Endothelial cell of umbilical vein (primary cell): ENCODE data around the gene RGS17. TPM values are rescaled to one million over a fixed set of nuclear protein-coding genes. Genes with fewer than 3 reads are reported as not detected.

Source experiments
- BruUV-seq: library from RNA; stranded (reverse); fragments of 400-500 nt; replicated peaks from 2 replicates; lab custom pipeline; 2021; lab: Mats Ljungman, UMichigan
- CTCF ChIA-PET: fragments of 300-600, 350-600 bp; sonication (Branson Sonifier 250); formaldehyde crosslinking; loops from one replicate; lab custom pipeline; 2021; ENCODE audit warnings: antibody characterized with exemption, inconsistent platforms; lab: Charles Lee
- POLR2A ChIA-PET: fragments of 300-600, 350-600 bp; sonication (Branson Sonifier 250); formaldehyde crosslinking; loops from one replicate; lab custom pipeline; 2021; ENCODE audit warnings: antibody characterized with exemption, inconsistent platforms; lab: Charles Lee
- DNase-seq: peaks from one replicate; pipeline ENCODE4 v3.0.0-alpha.2; 2011; ENCODE audit warnings: low read depth, low spot score
- FAIRE-seq: peaks from 2 replicates; lab custom pipeline; 2011; peaks lifted over from hg19 to GRCh38; lab: Jason Lieb, UNC
- H2AFZ ChIP-seq: 2 replicates; pipeline ENCODE4 v1.6.0; 2012; ENCODE audit warnings: low read depth, low read length, control low read depth, inconsistent platforms
- H3K27ac ChIP-seq: 2 replicates; pipeline ENCODE4 v1.5.1; 2011; ENCODE audit warnings: low read depth, mild to moderate bottlenecking, control low read depth, low read length, moderate library complexity; ENCODE audit not compliant: insufficient read depth
- H3K27me3 ChIP-seq, 2 experiments: 2 replicates each; pipeline versions ENCODE4 v1.6.0 to v1.6.1; 2011; ENCODE audit warnings: low read length in 2 of 2, mixed read lengths in 1 of 2; ENCODE audit not compliant: control insufficient read depth in 2 of 2, insufficient read depth in 2 of 2
- H3K36me3 ChIP-seq, 2 experiments: 2 replicates in 1 of 2; 3 replicates in 1 of 2; pipeline ENCODE4 v1.5.1; 2011; ENCODE audit warnings: low read length in 2 of 2, mild to moderate bottlenecking in 1 of 2, moderate library complexity in 1 of 2; ENCODE audit not compliant: control insufficient read depth in 2 of 2, insufficient read depth in 2 of 2; ENCODE audit errors: extremely low read depth in 1 of 2
- H3K4me1 ChIP-seq: 3 replicates; pipeline ENCODE4 v1.5.1; 2011; ENCODE audit warnings: mild to moderate bottlenecking, low read length; ENCODE audit not compliant: control insufficient read depth, insufficient read depth; ENCODE audit errors: extremely low read depth
- H3K4me2 ChIP-seq: 2 replicates; pipeline ENCODE4 v1.6.1; 2011; ENCODE audit warnings: low read length, control low read depth, mixed read lengths; ENCODE audit not compliant: insufficient read depth
- H3K4me3 ChIP-seq, 3 experiments: fragments of 200-600 bp in 1 of 3; sonication (generic), shearing (Covaris generic) in 1 of 3; replicated peaks in 1 of 3; 2 replicates each; pipeline ENCODE4 v1.5.1; 2011 to 2016; ENCODE audit warnings: control low read depth in 3 of 3, low read length in 3 of 3, mild to moderate bottlenecking in 2 of 3, inconsistent platforms in 1 of 3, low read depth in 1 of 3, moderate library complexity in 1 of 3; ENCODE audit not compliant: insufficient read depth in 1 of 3
- H3K79me2 ChIP-seq: 2 replicates; pipeline ENCODE4 v1.6.0; 2012; ENCODE audit warnings: low read length, inconsistent platforms; ENCODE audit not compliant: control insufficient read depth, insufficient read depth
- H3K9ac ChIP-seq: replicated peaks from 2 replicates; pipeline ENCODE3; 2011; ENCODE audit warnings: low read length, control low read depth; ENCODE audit not compliant: insufficient read depth; ENCODE audit errors: extremely low read depth
- H3K9me1 ChIP-seq: replicated peaks from 3 replicates; pipeline ENCODE4 v1.6.0; 2011; ENCODE audit warnings: mild to moderate bottlenecking, low read length; ENCODE audit not compliant: control insufficient read depth, insufficient read depth; ENCODE audit errors: extremely low read depth
- H3K9me3 ChIP-seq: replicated peaks from 2 replicates; pipeline ENCODE4 v1.5.1; 2012; ENCODE audit warnings: low read length, inconsistent platforms; ENCODE audit not compliant: control insufficient read depth, insufficient read depth
- H4K20me1 ChIP-seq: replicated peaks from 2 replicates; pipeline ENCODE3; 2011; ENCODE audit warnings: mild to moderate bottlenecking, low read length; ENCODE audit not compliant: control insufficient read depth, insufficient read depth; ENCODE audit errors: extremely low read depth
- CTCF ChIP-seq, 2 donors: IDR thresholded peaks; 1 replicate in 1 of 2; 2 replicates in 1 of 2; pipeline ENCODE4 v1.5.1; 2011; ENCODE audit warnings: low read length in 2 of 2, mild to moderate bottlenecking in 2 of 2, moderate library complexity in 2 of 2, control low read depth in 1 of 2, inconsistent platforms in 1 of 2, low read depth in 1 of 2; ENCODE audit not compliant: insufficient read depth in 1 of 2; ENCODE audit errors: extremely low read depth in 1 of 2
- EZH2 ChIP-seq: IDR thresholded peaks from 2 replicates; pipeline ENCODE4 v1.6.1; 2012; ENCODE audit warnings: borderline replicate concordance, low read depth, mild to moderate bottlenecking, moderate library complexity, low read length, inconsistent platforms; ENCODE audit not compliant: severe bottlenecking
- FOS ChIP-seq: IDR thresholded peaks from 2 replicates; pipeline ENCODE4 v1.6.1; 2011; ENCODE audit warnings: mild to moderate bottlenecking, low read length, moderate library complexity, borderline replicate concordance; ENCODE audit not compliant: insufficient read depth
- GATA2 ChIP-seq: IDR thresholded peaks from 2 replicates; pipeline ENCODE4 v1.7.0; 2011; ENCODE audit warnings: low read depth, mild to moderate bottlenecking, moderate library complexity, mixed read lengths, low read length; ENCODE audit not compliant: insufficient read length, insufficient read depth
- JUN ChIP-seq: IDR thresholded peaks from 2 replicates; pipeline ENCODE4 v1.6.1; 2011; ENCODE audit warnings: borderline replicate concordance, low read depth; ENCODE audit not compliant: insufficient read length, insufficient read depth
- MAX ChIP-seq: IDR thresholded peaks from 2 replicates; pipeline ENCODE4 v1.6.1; 2011; ENCODE audit not compliant: insufficient read depth, insufficient read length
- MYC ChIP-seq: IDR thresholded peaks from one replicate; pipeline ENCODE4 v1.6.1; 2011; ENCODE audit warnings: mild to moderate bottlenecking, low read depth, low read length
- POLR2A ChIP-seq: IDR thresholded peaks from 2 replicates; pipeline ENCODE4 v1.6.1; 2012; ENCODE audit warnings: low read depth, mild to moderate bottlenecking, control low read depth, low read length
- POLR2AphosphoS5 ChIP-seq: IDR thresholded peaks from 2 replicates; pipeline ENCODE4 v1.6.1; 2012; ENCODE audit warnings: low read depth, mild to moderate bottlenecking, control low read depth, low read length, moderate library complexity; ENCODE audit not compliant: insufficient read depth
- dilution Hi-C: fragments of 300-500 bp; cut with MboI; formaldehyde crosslinking; loops from one replicate; pipeline ENCODE4 v1.15.0; 2019; ENCODE audit warnings: low sequenced_read_pairs; ENCODE audit not compliant: extremely low pct_ligation_motif_present
- intact Hi-C: fragments of 100-400 bp; cut with micrococcal nuclease; formaldehyde crosslinking; loops from one replicate; pipeline ENCODE4 v1.10.0; 2022
- polyA plus RNA-seq, 4 experiments: library from polyadenylated mRNA; depleted of rRNA in 3 of 4; stranded (reverse) in 3 of 4; unstranded in 1 of 4; fragments of >200 nt; gene quantifications; 2 replicates each; pipeline versions ENCODE4 v1.2.1 to v1.2.3, GENCODE V29; 2011 to 2012; ENCODE audit warnings: missing spikeins in 1 of 4
- total RNA-seq: library from RNA; stranded (reverse); gene quantifications from 2 replicates; pipeline ENCODE4 v1.2.3, GENCODE V29; 2021

Gene RGS17
- total and polyA plus RNA-seq, 2 donors (not counting 3 experiments of a cell fraction or from before 2014, with no cell fraction given): 0.40 to 1.1 TPM

- Histone ChIP-seq H3K9ac (no peak overlapping the region), H2AFZ (no peak overlapping the region), H3K27ac (no peak overlapping the region), H3K9me1 (no peaks in the 10 kb centered on the region), H3K4me2 (no peak overlapping the region), H3K4me1 (no peaks in the 10 kb centered on the region), H3K4me3 (no peak overlapping the region), H3K36me3 (no peaks in the 10 kb centered on the region), H3K9me3 (no peaks in the 10 kb centered on the region), H4K20me1 (no peaks in the 10 kb centered on the region), H3K79me2 (no peaks in the 10 kb centered on the region), H3K27me3 (no peaks in the 10 kb centered on the region)
- CTCF ChIA-PET: no interaction called here
- DNase-seq (no peak), FAIRE-seq (no peak)
- TF ChIP-seq MAX (no peak), POLR2A (no peak), FOS (no peak), EZH2 (no peak), JUN (no peak), POLR2AphosphoS5 (no peak), CTCF (IDR thresholded peaks at IDR 0.05; ENCODE audit: extremely low read depth in 1 of 2, insufficient read depth in 1 of 2, low read depth in 1 of 2, low read length in 2 of 2) (no peak), MYC (no peak), GATA2 (no peak)
- no TSS peak for BruUV-seq
- intact Hi-C loops: no loop called here
- dilution Hi-C loops: no loop called here
- POLR2A ChIA-PET: no interaction called here
Measured at GRCh38 chr6:153160221-153160620, 29.1 kb upstream of the RGS17 start.
